T-helper 17 cell (primary cell): ENCODE results near the gene ABCC9. TPM values are rescaled to one million over a fixed set of nuclear protein-coding genes. Genes with fewer than 3 reads are reported as not detected.
"Not testable (repeated sequence)": the region's sequence is repeated elsewhere in the genome, so short reads cannot be mapped to it uniquely, and the experiment has no call there.

Source experiments
- ATAC-seq: fragments of 150-1000 bp; cut with Tn5 transposase; 2 replicates; pipeline ENCODE4 v1.10.0; 2021; ENCODE audit warnings: mild to moderate bottlenecking, moderate library complexity
- DNase-seq, 3 donors: peaks; one replicate each; pipeline versions ENCODE4 v3.0.0 to v3.0.0-alpha.2; 2020 to 2021
- H3K9me3 ChIP-seq: one replicate; pipeline ENCODE4 v1.7.0; 2013; ENCODE audit warnings: low read length, mild to moderate bottlenecking; ENCODE audit not compliant: control insufficient read depth, poor library complexity, severe bottlenecking
- H3K27ac Mint-ChIP-seq: one replicate; pipeline ENCODE4 v1.8.0; 2022; ENCODE audit warnings: mild to moderate bottlenecking, moderate library complexity, mixed read lengths
- H3K27me3 Mint-ChIP-seq: one replicate; pipeline ENCODE4 v1.8.0; 2022; ENCODE audit warnings: mixed read lengths
- H3K36me3 Mint-ChIP-seq: one replicate; pipeline ENCODE4 v1.8.0; 2022; ENCODE audit warnings: low read depth, mixed read lengths
- H3K4me1 Mint-ChIP-seq: one replicate; pipeline ENCODE4 v1.8.0; 2022; ENCODE audit warnings: mild to moderate bottlenecking, mixed read lengths
- H3K4me3 Mint-ChIP-seq: one replicate; pipeline ENCODE4 v1.8.0; 2022; ENCODE audit warnings: mild to moderate bottlenecking, moderate library complexity, mixed read lengths
- total RNA-seq, 4 donors: library from RNA in 2 of 4; stranded (reverse) in 2 of 4; gene quantifications; one replicate each; pipeline ENCODE4 v1.2.3 and lab custom pipeline; 2022 to 2026

ABCC9 gene
- total RNA-seq, 2 donors from 2014 or later: not detected

GRCh38 chr12:21918456-21918855, 22.8 kb downstream of the ABCC9 start:
- Mint-ChIP-seq H3K4me1 (peaks cover 2% of the 10 kb centered on the region), H3K36me3 (no peaks in the 10 kb centered on the region), H3K4me3 (no peak overlapping the region), H3K27me3 (peaks cover 30% of the 10 kb centered on the region), H3K27ac (no peak overlapping the region)
- ATAC-seq (no peak), DNase-seq (no peak)
- H3K9me3 ChIP-seq: no peaks in the 10 kb centered on the region

- H3K36me3 Mint-ChIP-seq: no peaks in the 10 kb centered on the region
- H3K4me3 Mint-ChIP-seq: no peak overlapping the region
- H3K27me3 Mint-ChIP-seq: peaks cover 17% of the 10 kb centered on the region
- H3K9me3 ChIP-seq: no peaks in the 10 kb centered on the region
- no peak for ATAC-seq
- H3K4me1 Mint-ChIP-seq: no peaks in the 10 kb centered on the region
- no peak for DNase-seq
- H3K27ac Mint-ChIP-seq: no peak overlapping the region
These were observed 27.4 kb downstream of the ABCC9 start for GRCh38 chr12:21913823-21914222.

- H3K27ac Mint-ChIP-seq: no peak overlapping the region
- no peaks in the 10 kb centered on the region for H3K36me3 Mint-ChIP-seq
- peaks cover 7% of the 10 kb centered on the region for H3K27me3 Mint-ChIP-seq
- DNase-seq (no peak), ATAC-seq (no peak)
- no peak overlapping the region for H3K4me3 Mint-ChIP-seq
- H3K9me3 ChIP-seq: no peaks in the 10 kb centered on the region
- no peaks in the 10 kb centered on the region for H3K4me1 Mint-ChIP-seq
These were observed 28.9 kb downstream of the ABCC9 start for GRCh38 chr12:21912318-21912717.

- Mint-ChIP-seq H3K27me3 (peaks cover 7% of the 10 kb centered on the region), H3K4me1 (no peaks in the 10 kb centered on the region), H3K27ac (no peak overlapping the region), H3K4me3 (no peak overlapping the region), H3K36me3 (no peaks in the 10 kb centered on the region)
- ATAC-seq (no peak), DNase-seq (no peak)
- H3K9me3 ChIP-seq: no peaks in the 10 kb centered on the region
These were observed 29.4 kb downstream of the ABCC9 start for GRCh38 chr12:21911832-21912231.

GRCh38 chr12:21910657-21911056, 30.6 kb downstream of the ABCC9 start:
- Mint-ChIP-seq H3K27ac (no peak overlapping the region), H3K27me3 (peaks cover 7% of the 10 kb centered on the region), H3K36me3 (no peaks in the 10 kb centered on the region), H3K4me3 (no peak overlapping the region), H3K4me1 (no peaks in the 10 kb centered on the region)
- DNase-seq (no peak), ATAC-seq (no peak)
- no peaks in the 10 kb centered on the region for H3K9me3 ChIP-seq

- Mint-ChIP-seq H3K27me3 (peaks cover 7% of the 10 kb centered on the region), H3K27ac (no peak overlapping the region), H3K4me1 (no peaks in the 10 kb centered on the region), H3K4me3 (no peak overlapping the region), H3K36me3 (no peaks in the 10 kb centered on the region)
- ATAC-seq (no peak), DNase-seq (no peak)
- H3K9me3 ChIP-seq: no peaks in the 10 kb centered on the region
These were observed 33.0 kb downstream of the ABCC9 start for GRCh38 chr12:21907948-21908837.

- Mint-ChIP-seq H3K4me3 (no peak overlapping the region), H3K4me1 (no peaks in the 10 kb centered on the region), H3K36me3 (no peaks in the 10 kb centered on the region), H3K27ac (no peak overlapping the region), H3K27me3 (peaks cover 6% of the 10 kb centered on the region)
- ATAC-seq: no peak
- DNase-seq: no peak
- H3K9me3 ChIP-seq: no peaks in the 10 kb centered on the region
These were observed 34.2 kb downstream of the ABCC9 start for GRCh38 chr12:21906919-21907493.

- ATAC-seq, H3K4me3 Mint-ChIP-seq, DNase-seq, H3K4me1 Mint-ChIP-seq, H3K27me3 Mint-ChIP-seq, H3K36me3 Mint-ChIP-seq, H3K27ac Mint-ChIP-seq, H3K9me3 ChIP-seq: not testable (repeated sequence)
These were observed 41.7 kb downstream of the ABCC9 start for GRCh38 chr12:21899532-21899931.

GRCh38 chr12:21895651-21896050, 45.6 kb downstream of the ABCC9 start:
- Mint-ChIP-seq H3K36me3 (no peaks in the 10 kb centered on the region), H3K4me3 (no peak overlapping the region), H3K4me1 (no peaks in the 10 kb centered on the region), H3K27ac (no peak overlapping the region), H3K27me3 (no peaks in the 10 kb centered on the region)
- no peak for ATAC-seq
- no peak for DNase-seq
- H3K9me3 ChIP-seq: no peaks in the 10 kb centered on the region

GRCh38 chr12:21894792-21895595, 46.2 kb downstream of the ABCC9 start:
- DNase-seq (no peak), ATAC-seq (no peak)
- Mint-ChIP-seq H3K27me3 (peaks cover 5% of the 10 kb centered on the region), H3K4me1 (no peaks in the 10 kb centered on the region), H3K36me3 (no peaks in the 10 kb centered on the region), H3K4me3 (no peak overlapping the region), H3K27ac (no peak overlapping the region)
- no peaks in the 10 kb centered on the region for H3K9me3 ChIP-seq

- no peak overlapping the region for H3K27ac Mint-ChIP-seq
- H3K9me3 ChIP-seq: no peaks in the 10 kb centered on the region
- DNase-seq: no peak
- no peaks in the 10 kb centered on the region for H3K4me1 Mint-ChIP-seq
- no peak overlapping the region for H3K4me3 Mint-ChIP-seq
- H3K27me3 Mint-ChIP-seq: peaks cover 10% of the 10 kb centered on the region
- H3K36me3 Mint-ChIP-seq: no peaks in the 10 kb centered on the region
- no peak for ATAC-seq
These were observed 47.3 kb downstream of the ABCC9 start for GRCh38 chr12:21893924-21894323.

- no peak overlapping the region for H3K4me3 Mint-ChIP-seq
- DNase-seq: no peak
- H3K27me3 Mint-ChIP-seq: peaks cover 10% of the 10 kb centered on the region
- H3K4me1 Mint-ChIP-seq: no peaks in the 10 kb centered on the region
- H3K27ac Mint-ChIP-seq: no peak overlapping the region
- H3K36me3 Mint-ChIP-seq: no peaks in the 10 kb centered on the region
- no peaks in the 10 kb centered on the region for H3K9me3 ChIP-seq
- ATAC-seq: no peak
These were observed 48.9 kb downstream of the ABCC9 start for GRCh38 chr12:21892341-21892740.

GRCh38 chr12:21891751-21892217, 49.4 kb downstream of the ABCC9 start:
- H3K9me3 ChIP-seq: no peaks in the 10 kb centered on the region
- Mint-ChIP-seq H3K4me3 (no peak overlapping the region), H3K36me3 (no peaks in the 10 kb centered on the region), H3K4me1 (no peaks in the 10 kb centered on the region), H3K27me3 (peaks cover 10% of the 10 kb centered on the region), H3K27ac (no peak overlapping the region)
- ATAC-seq (no peak), DNase-seq (no peak)
